Adrenal gland (tissue), 12 donors: ENCODE data around the gene KRT16. TPM values are rescaled to one million over a fixed set of nuclear protein-coding genes. Genes with fewer than 3 reads are reported as not detected.
"Not testable (repeated sequence)": the region's sequence is repeated elsewhere in the genome, so short reads cannot be mapped to it uniquely, and the experiment has no call there.

Experiments
- DNase-seq, 7 donors: peaks; one replicate each; pipeline ENCODE4 v3.0.0-alpha.2; 2019 to 2020
- H3K27ac ChIP-seq, 5 donors: fragments of 200-600 bp; sonication (generic) in 4 of 5; 1 replicate in 3 of 5; 2 replicates in 2 of 5; pipeline versions ENCODE4 v1.5.1 to v1.8.0; 2016 to 2020; ENCODE audit warnings: mild to moderate bottlenecking in 1 of 5
- H3K27me3 ChIP-seq: fragments of 200-600 bp; 2 replicates; pipeline ENCODE4 v1.8.0; 2021
- H3K36me3 ChIP-seq, 2 donors: fragments of 200-600 bp; replicated peaks in 1 of 2; 1 replicate in 1 of 2; 2 replicates in 1 of 2; pipeline versions ENCODE4 v1.5.1 to v1.8.0; 2018 to 2022
- H3K4me1 ChIP-seq, 2 donors: fragments of 200-600 bp; replicated peaks in 1 of 2; 1 replicate in 1 of 2; 2 replicates in 1 of 2; pipeline versions ENCODE4 v1.5.1 to v1.8.0; 2018 to 2021
- H3K4me3 ChIP-seq, 4 donors: fragments of 200-600 bp; sonication (generic) in 3 of 4; one replicate each; pipeline ENCODE4 v1.5.1; 2016 to 2018
- H3K9me3 ChIP-seq, 3 donors: fragments of 200-600 bp; sonication (generic) in 1 of 3; replicated peaks in 1 of 3; 1 replicate in 2 of 3; 2 replicates in 1 of 3; pipeline versions ENCODE4 v1.5.1 to v1.8.0; 2016 to 2021
- CTCF ChIP-seq, 6 experiments: fragments of 450-650 bp in 4 of 6; fragments of 200-600 bp in 2 of 6; sonication (generic) in 1 of 6; IDR thresholded peaks; 1 replicate in 5 of 6; 2 replicates in 1 of 6; pipeline versions ENCODE4 v1.5.1 to v1.8.0; 2016 to 2021; ENCODE audit warnings: antibody characterized with exemption in 6 of 6, mild to moderate bottlenecking in 2 of 6, moderate library complexity in 1 of 6
- POLR2A ChIP-seq, 2 donors: fragments of 450-650 bp; IDR thresholded peaks; one replicate each; pipeline ENCODE4 v1.6.1; 2017; ENCODE audit warnings: antibody characterized with exemption in 2 of 2, mild to moderate bottlenecking in 2 of 2, moderate library complexity in 1 of 2
- WGBS, 4 donors: extraction: QIAGEN DNeasy Blood & Tissue Kit in 2 of 4; methylation state at CpG; one replicate each; pipeline versions ENCODE4 v1.1.5 to v1.1.7; 2013 to 2017; 5-methylcytosine and 5-hydroxymethylcytosine counted together
- intact Hi-C, 2 donors: fragments of 100-400 bp; cut with DNase I; formaldehyde crosslinking; loops; one replicate each; pipeline versions ENCODE4 v1.14.1 to v1.15.0; 2022 to 2023
- polyA plus RNA-seq, 3 donors: library from polyadenylated mRNA; stranded (reverse); fragments of 200-250 nt in 2 of 3; fragments of 350-450 nt in 1 of 3; fragmentation: Illumina TruSeq in 1 of 3; extraction: RNeasy Lipid Tissue Mini Kit (QIAGEN cat#74804) in 1 of 3; gene quantifications; one replicate each; pipeline ENCODE4 v1.2.3, GENCODE V29; 2013 to 2014
- total RNA-seq, 9 donors: library from RNA; depleted of rRNA in 4 of 9; stranded (reverse); fragments of >200 nt in 4 of 9; fragments of 120-200 nt in 1 of 9; fragmentation: NEBNext Ultra II Directional in 1 of 9; extraction: Animal tissue kit (Norgen Biotek cat#: 25700) in 1 of 9; gene quantifications; one replicate each; pipeline versions ENCODE4 v1.1.0 to v1.2.4, GENCODE V29; 2013 to 2023
- donor health status: healthy with polysubstance abuse.
- donor health status: Bipolar disorder and iron deficiency.
- donor health status: DM: yes; HTN: yes; CAD: no.
- donor health status: DM: no; HTN: no; CAD: no.
- donor health status: DM: no; HTN: no; CAD: no.
- donor health status: DM: yes; HTN: yes; CAD: no.

Gene KRT16
- total and polyA plus RNA-seq, 12 donors: 0.18 to 4.5 (median 0.69) TPM; not detected in 3

GRCh38 chr17:41583137-41584127 is 29.1 kb downstream of the KRT16 start:
- no peak overlapping the region for H3K27ac ChIP-seq
- intact Hi-C loops: no loop called here
- WGBS, 4 donors: 81 to 91% (median 86%) methylated on average over 26 to 33 of the region's 33 CpGs

GRCh38 chr17:41582061-41582968 is 30.3 kb downstream of the KRT16 start:
- H3K4me1 ChIP-seq, H3K4me3 ChIP-seq, intact Hi-C loops, DNase-seq, H3K36me3 ChIP-seq, H3K9me3 ChIP-seq, H3K27ac ChIP-seq, H3K27me3 ChIP-seq: not testable (repeated sequence)
- WGBS, 4 donors: 77 to 84% (median 80%) methylated on average over 13 of the region's 13 CpGs

More at GRCh38 chr17:41583137-41584127, 29.1 kb downstream of the KRT16 start:
- H3K4me1 ChIP-seq: no peaks in the 10 kb centered on the region
- no peak for DNase-seq
- no peak overlapping the region for H3K4me3 ChIP-seq
- no peaks in the 10 kb centered on the region for H3K27me3 ChIP-seq
- TF ChIP-seq CTCF (IDR thresholded peaks at IDR 0.05) (no peak), POLR2A (IDR thresholded peaks at IDR 0.05) (no peak)
- no peaks in the 10 kb centered on the region for H3K36me3 ChIP-seq
- no peaks in the 10 kb centered on the region for H3K9me3 ChIP-seq

- WGBS, 4 donors: 86 to 92% (median 90%) methylated on average over 3 to 4 of the region's 4 CpGs
- DNase-seq: no peak
- intact Hi-C loops: no loop called here
Measured at GRCh38 chr17:41581366-41582060, 31.1 kb downstream of the KRT16 start.

More at GRCh38 chr17:41581366-41582060, 31.1 kb downstream of the KRT16 start:
- H3K36me3 ChIP-seq: no peaks in the 10 kb centered on the region
- no peaks in the 10 kb centered on the region for H3K27me3 ChIP-seq
- H3K4me3 ChIP-seq: no peak overlapping the region
- no peaks in the 10 kb centered on the region for H3K9me3 ChIP-seq
- no peaks in the 10 kb centered on the region for H3K4me1 ChIP-seq
- H3K27ac ChIP-seq: no peak overlapping the region
- no peak for TF ChIP-seq CTCF (IDR thresholded peaks at IDR 0.05)
- no peak for TF ChIP-seq POLR2A (IDR thresholded peaks at IDR 0.05)
